NCI-H2081 treated with DMSO at 0.1 percent for 48 hours (cell line): Measurements from ENCODE around the gene RRP36.

Experiments used
- DNase-seq: peaks from one replicate; lab custom pipeline; 2025; lab: John Stamatoyannopoulos, UW

RRP36 gene

GRCh38 chr6:43007126-43007525 lies 14.3 kb upstream of the RRP36 start:
- no peak for DNase-seq

- no peak for DNase-seq
Observed at GRCh38 chr6:43009124-43009523, 12.3 kb upstream of the RRP36 start.

- DNase-seq: no peak
Observed at GRCh38 chr6:43011207-43011606, 10.2 kb upstream of the RRP36 start.

- DNase-seq: no peak
Observed at GRCh38 chr6:43012364-43012763, 9.1 kb upstream of the RRP36 start.

- DNase-seq: no peak
Observed at GRCh38 chr6:43013097-43013842, 8.2 kb upstream of the RRP36 start.

GRCh38 chr6:43013843-43014433 lies 7.5 kb upstream of the RRP36 start, which contains the start of the genes KLHDC3 and MEA1:
Gene KLHDC3, plus strand, starts transcription at chr6:43014249. Its CDS starts 2,944 bp downstream, at chr6:43017193.
Gene MEA1, minus strand, starts transcription at chr6:43013946. Its CDS starts 133 bp downstream, at chr6:43013813.
- DNase-seq: peak; percentile 99

GRCh38 chr6:43014434-43014909 lies 7.0 kb upstream of the RRP36 start:
- no peak for DNase-seq

GRCh38 chr6:43016176-43016942 lies 5.1 kb upstream of the RRP36 start:
- no peak for DNase-seq

GRCh38 chr6:43016943-43017334 lies 4.5 kb upstream of the RRP36 start:
- no peak for DNase-seq

- no peak for DNase-seq
Observed at GRCh38 chr6:43019152-43019551, 2.3 kb upstream of the RRP36 start.

- no peak for DNase-seq
Observed at GRCh38 chr6:43020052-43020705, 1.2 kb upstream of the RRP36 start.

- no peak for DNase-seq
Observed at GRCh38 chr6:43020847-43021246, 576 bp upstream of the RRP36 start.

GRCh38 chr6:43024436-43024835 lies 3.0 kb downstream of the RRP36 start:
- DNase-seq: no peak

- no peak for DNase-seq
Observed at GRCh38 chr6:43026365-43026764, 4.9 kb downstream of the RRP36 start.

GRCh38 chr6:43029120-43029519 lies 7.7 kb downstream of the RRP36 start:
- DNase-seq: no peak

- DNase-seq: no peak
Observed at GRCh38 chr6:43032326-43032725, 10.9 kb downstream of the RRP36 start.

- no peak for DNase-seq
Observed at GRCh38 chr6:43033496-43034189, 12.2 kb downstream of the RRP36 start.

GRCh38 chr6:43034190-43034525 lies 12.7 kb downstream of the RRP36 start:
- DNase-seq: no peak

- DNase-seq: no peak
Observed at GRCh38 chr6:43035495-43036194, 14.2 kb downstream of the RRP36 start.

GRCh38 chr6:43036712-43037111 lies 15.3 kb downstream of the RRP36 start:
- no peak for DNase-seq

- no peak for DNase-seq
Observed at GRCh38 chr6:43037197-43037596, 15.8 kb downstream of the RRP36 start.
